Heart left ventricle (tissue), 16 donors: ENCODE results near the gene CALHM2. TPM values are rescaled to one million over a fixed set of nuclear protein-coding genes. Genes with fewer than 3 reads are reported as not detected.
"Not testable (repeated sequence)": the region's sequence is repeated elsewhere in the genome, so short reads cannot be mapped to it uniquely, and the experiment has no call there.

Experiments used
- ATAC-seq, 4 donors: fragments of 200-7000 bp; cut with Tn5 transposase; one replicate each; pipeline ENCODE4 v1.9.1; 2020 to 2022; ENCODE audit warnings: moderate library complexity in 4 of 4, mild to moderate bottlenecking in 3 of 4, moderate number of reproducible peaks in 1 of 4
- DNase-seq, 5 donors: peaks; one replicate each; pipeline ENCODE4 v3.0.0-alpha.2; 2020
- H3K27ac ChIP-seq, 12 donors: fragments of 200-600 bp; sonication (generic) in 4 of 12; one replicate each; pipeline versions ENCODE4 v1.5.0 to v1.8.0; 2016 to 2022; ENCODE audit warnings: mild to moderate bottlenecking in 2 of 12
- H3K27me3 ChIP-seq, 9 donors: fragments of 200-600 bp; sonication (generic) in 2 of 9; one replicate each; pipeline versions ENCODE4 v1.5.1 to v1.8.0; 2016 to 2022; ENCODE audit warnings: mild to moderate bottlenecking in 3 of 9
- H3K36me3 ChIP-seq, 9 donors: fragments of 200-600 bp; sonication (generic) in 2 of 9; one replicate each; pipeline versions ENCODE4 v1.5.0 to v1.8.0; 2018 to 2022; ENCODE audit warnings: mild to moderate bottlenecking in 2 of 9
- H3K4me1 ChIP-seq, 12 donors: fragments of 200-600 bp; sonication (generic) in 4 of 12; one replicate each; pipeline versions ENCODE4 v1.5.0 to v1.8.0; 2016 to 2022; ENCODE audit warnings: mild to moderate bottlenecking in 3 of 12
- H3K4me3 ChIP-seq, 12 donors: fragments of 200-600 bp; sonication (generic) in 4 of 12; one replicate each; pipeline versions ENCODE4 v1.5.0 to v1.8.0; 2017 to 2022; ENCODE audit warnings: mild to moderate bottlenecking in 9 of 12, moderate library complexity in 4 of 12
- H3K9me3 ChIP-seq, 12 donors: fragments of 200-600 bp; sonication (generic) in 4 of 12; one replicate each; pipeline versions ENCODE4 v1.5.0 to v1.8.0; 2016 to 2022; ENCODE audit warnings: mild to moderate bottlenecking in 1 of 12
- CTCF ChIP-seq, 12 donors: fragments of 200-600 bp; sonication (generic) in 4 of 12; IDR thresholded peaks; one replicate each; pipeline versions ENCODE4 v1.5.0 to v1.8.0; 2018 to 2022; ENCODE audit warnings: antibody characterized with exemption in 12 of 12, mild to moderate bottlenecking in 5 of 12
- POLR2A ChIP-seq, 2 donors: fragments of 450-650 bp; IDR thresholded peaks; one replicate each; pipeline ENCODE4 v1.6.1; 2017; ENCODE audit warnings: antibody characterized with exemption in 2 of 2, mild to moderate bottlenecking in 2 of 2, moderate library complexity in 2 of 2
- WGBS, 4 donors: extraction: QIAGEN DNeasy Blood & Tissue Kit in 2 of 4; methylation state at CpG; one replicate each; pipeline versions ENCODE4 v1.1.5 to v1.1.7; 2013 to 2018; 5-methylcytosine and 5-hydroxymethylcytosine counted together
- intact Hi-C, 10 donors: fragments of 100-400 bp; cut with DNase I; formaldehyde crosslinking; loops; one replicate each; pipeline versions ENCODE4 v1.11.1 to v1.14.2; 2022
- polyA plus RNA-seq, 2 donors: library from polyadenylated mRNA; stranded (reverse); fragments of 200-250 nt; gene quantifications; one replicate each; pipeline ENCODE4 v1.2.3, GENCODE V29; 2013
- total RNA-seq, 9 donors: library from RNA; depleted of rRNA in 2 of 9; stranded (reverse); fragments of >200 nt in 2 of 9; fragmentation: NEBNext Ultra II Directional in 3 of 9; extraction: Animal tissue kit (Norgen Biotek cat#: 25700) in 3 of 9; gene quantifications; one replicate each; pipeline versions ENCODE4 v1.1.0 to v1.2.4, GENCODE V29; 2016 to 2023
- donor health status: ischemic (EF 13 %, LVEDD 7.1; RV severe dilation, severe dysfunction).
- donor health status: healthy with polysubstance abuse.
- donor health status: DM: no; HTN: yes; CAD: no.
- donor health status: DM: no; HTN: no; CAD: no.
- donor health status: ischemic (EF 25% LVEDD 6.9; RV normal size, moderate dysfunction).
- donor health status: ischemic (EF 25% LVEDD 5.7; RV mildly dilated, moderate dysfunction).
- donor health status: healthy.
- donor health status: DM: yes; HTN: yes; CAD: no.
- donor health status: ischemic (EF 35%, LVEDD 5.7; RV mildly dilated, moderate dysfunction).
- donor health status: nonischemic (EF 11% LVEDD 7.7; RV severe dilation, severe dysfunction).
- donor health status: DM: yes; HTN: yes; CAD: no.
- donor health status: PGD.
- donor health status: ischemic (EF 29% LVEDD 5.4; RV normal size, mild dysfunction).
- donor health status: nonischemic (EF 23%, LVEDD 6.1; RV moderate dilation, normal function).

CALHM2 gene
- total and polyA plus RNA-seq, 11 donors: 8.2 to 36.8 (median 11.2) TPM

GRCh38 chr10:103490986-103491314 is 38.8 kb upstream of the CALHM2 start:
- 91 to 100% (median 97%) methylated on average over 1 of the region's 1 CpG for WGBS, 4 donors
- peak in 1 of 4 donors; percentile 13 for ATAC-seq
- Histone ChIP-seq H3K9me3 (no peaks in the 10 kb centered on the region), H3K36me3 (no peaks in the 10 kb centered on the region), H3K27me3 (peaks cover 0 to 37% (median 9%) of the 10 kb centered on the region in 9 donors), H3K27ac (no peak overlapping the region), H3K4me3 (no peak overlapping the region), H3K4me1 (peaks cover 0 to 30% (median 7%) of the 10 kb centered on the region in 12 donors)
- TF ChIP-seq CTCF (IDR thresholded peaks at IDR 0.05): no peak
- TF ChIP-seq POLR2A (IDR thresholded peaks at IDR 0.05): no peak
- DNase-seq: no peak
- intact Hi-C loops: no loop called here

GRCh38 chr10:103487410-103487708 is 35.2 kb upstream of the CALHM2 start:
- ATAC-seq (no peak), DNase-seq (no peak)
- Histone ChIP-seq H3K27me3 (peaks cover 0 to 2% (median 0%) of the 10 kb centered on the region in 9 donors), H3K4me3 (no peak overlapping the region), H3K4me1 (peaks cover 0 to 12% (median 0%) of the 10 kb centered on the region in 12 donors), H3K9me3 (no peaks in the 10 kb centered on the region), H3K36me3 (no peaks in the 10 kb centered on the region), H3K27ac (no peak overlapping the region)
- no peak for TF ChIP-seq CTCF (IDR thresholded peaks at IDR 0.05)
- intact Hi-C loops: loop anchor here in 2 of 10 donors (2.0 kb wide), 1 partner anchor 71 kb away; no protein-coding TSS in a partner anchor
- WGBS, 4 donors: 84 to 96% (median 90%) methylated on average over 2 of the region's 2 CpGs

GRCh38 chr10:103486635-103487409 is 34.7 kb upstream of the CALHM2 start:
- not testable (repeated sequence) for H3K9me3 ChIP-seq, ATAC-seq, H3K4me3 ChIP-seq, H3K4me1 ChIP-seq, H3K27me3 ChIP-seq, DNase-seq, H3K36me3 ChIP-seq
- peak overlapping the region in 1 of 12 donors; percentile 24 for H3K27ac ChIP-seq
- intact Hi-C loops: loop anchor here in 2 of 10 donors (2.0 kb wide), 1 partner anchor 70 kb away; no protein-coding TSS in a partner anchor
- WGBS, 4 donors: 86 to 91% (median 88%) methylated on average over 8 of the region's 8 CpGs

- Histone ChIP-seq H3K36me3 (no peaks in the 10 kb centered on the region), H3K27me3 (no peaks in the 10 kb centered on the region), H3K4me1 (peaks cover 0 to 10% (median 0%) of the 10 kb centered on the region in 12 donors), H3K4me3 (no peak overlapping the region), H3K9me3 (no peaks in the 10 kb centered on the region), H3K27ac (no peak overlapping the region)
- DNase-seq (peak in 1 of 5 donors; percentile 28), ATAC-seq (peak in 3 of 4 donors; percentile 53 to 59 (median 58))
- TF ChIP-seq CTCF (IDR thresholded peaks at IDR 0.05) (peak; percentile 44 to 78 (median 66)), POLR2A (IDR thresholded peaks at IDR 0.05) (no peak)
- intact Hi-C loops: loop anchor here in 4 of 10 donors (1.0 to 2.0 kb wide), 3 partner anchors 63 to 65 kb away; no protein-coding TSS in a partner anchor
- WGBS, 4 donors: 57 to 61% (median 59%) methylated on average over 12 of the region's 12 CpGs
Observed at GRCh38 chr10:103481974-103482531, 29.9 kb upstream of the CALHM2 start.
